ENCODE measurements around the gene FUT3. TPM values are rescaled to one million over a fixed set of nuclear protein-coding genes. Genes with fewer than 3 reads are reported as not detected.

FUT3 gene
- total RNA-seq (2014; rRNA removed; shearing (Covaris generic)) (not detected in 2 replicates), polyA plus RNA-seq (2016; fragmentation: Nextera tagmentation; extraction: Ambion mirVana) (not detected in 2 replicates)

DNA sequence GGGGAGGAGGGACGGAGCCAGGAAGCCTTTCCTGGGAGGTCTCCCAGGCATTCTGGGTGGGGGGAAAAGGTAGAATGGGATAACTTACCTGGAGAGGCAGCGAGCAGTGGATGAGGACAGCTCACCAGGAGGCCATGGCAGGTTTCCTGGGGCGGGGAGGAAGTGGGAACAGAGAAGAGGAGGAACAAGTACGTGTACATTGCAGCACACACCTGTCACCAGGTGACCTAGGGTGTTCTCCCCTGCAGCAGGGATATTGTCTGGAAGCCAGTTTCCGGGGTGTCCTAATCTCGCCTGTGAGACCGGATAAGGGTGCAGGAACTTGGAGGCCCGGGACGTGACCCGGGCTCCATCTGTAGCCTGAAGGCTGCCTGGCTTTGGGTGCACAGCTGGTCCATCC, at the start of gene FUT3:
TSS of gene FUT3 (minus strand) at position 148 of the 400 bp plus-strand sequence.
- H3K9me2 ChIP-seq (ENCODE audit: insufficient read depth) = no peaks in the 10 kb centered on the region
- H3K4me1 ChIP-seq (ENCODE audit: insufficient read depth) = no peaks in the 10 kb centered on the region
- no peak within 1 kb of the TSS for H3K27ac ChIP-seq
- H3K36me3 ChIP-seq (ENCODE audit: low read depth) = no peaks in the 10 kb centered on the region
- TF ChIP-seq EZH2phosphoT487 (IDR thresholded peaks at IDR 0.05; ENCODE audit: insufficient read depth, low read depth) (no peak), EZH2 (IDR thresholded peaks at IDR 0.05; ENCODE audit: insufficient read depth, poor library complexity, severe bottlenecking) (no peak)
- H3K9ac ChIP-seq = no peak within 1 kb of the TSS
- no peaks in the 10 kb centered on the region for H3K9me3 ChIP-seq (ENCODE audit: low read depth)
- H3K4me2 ChIP-seq (ENCODE audit: unreplicated experiment) = no peak within 1 kb of the TSS
- no peak within 1 kb of the TSS for H2AFZ ChIP-seq
- DNase-seq = no peak
- no peak within 1 kb of the TSS for H3K4me3 ChIP-seq
- WGBS, 2 experiments (ENCODE audit: low coverage in 1 of 2, low lambda C conversion rate in 2 of 2, missing lambda C conversion rate in 2 of 2) = 67 to 76% methylated on average over 9 to 10 of the region's 10 CpGs
- no peaks in the 10 kb centered on the region for H3K79me2 ChIP-seq (ENCODE audit: insufficient read depth)
- H3K27me3 ChIP-seq (replicated peaks; ENCODE audit: insufficient read depth) = peaks cover 14% of the 10 kb centered on the region; the same call in 1 of the 2 replicates
- in situ Hi-C loops (cut with MboI) = no loop called here
- H3F3A ChIP-seq (ENCODE audit: insufficient read depth) = no peaks in the 10 kb centered on the region
- H4K20me1 ChIP-seq (ENCODE audit: insufficient read depth) = no peaks in the 10 kb centered on the region

DNA sequence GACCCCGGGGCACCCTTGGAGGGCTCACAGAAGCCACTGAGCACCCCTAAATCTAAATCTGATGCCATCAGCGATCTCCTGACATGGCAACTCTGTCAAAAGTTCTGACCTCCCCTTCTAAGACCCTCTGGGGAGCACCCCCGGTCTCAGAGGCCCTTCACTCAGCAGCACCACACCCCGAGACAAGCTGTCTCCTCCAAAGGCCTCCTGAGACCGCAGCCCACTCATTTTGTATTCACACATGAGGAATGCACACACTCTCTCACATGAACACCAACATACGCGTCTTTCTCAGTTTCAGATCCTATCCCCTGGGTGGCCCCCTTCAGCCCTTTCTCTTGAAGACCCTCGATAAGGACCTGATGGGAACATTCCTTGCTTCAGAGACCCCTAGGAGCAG, 49.7 kb upstream of the FUT3 start:
- H4K20me1 ChIP-seq (ENCODE audit: insufficient read depth) = no peaks in the 10 kb centered on the region
- H3K27me3 ChIP-seq (replicated peaks; ENCODE audit: insufficient read depth) = no peaks in the 10 kb centered on the region
- WGBS, 2 experiments (ENCODE audit: low coverage in 1 of 2, low lambda C conversion rate in 2 of 2, missing lambda C conversion rate in 2 of 2) = 82 to 88% methylated on average over 8 of the region's 8 CpGs
- no peaks in the 10 kb centered on the region for H3K9me2 ChIP-seq (ENCODE audit: insufficient read depth)
- no peak overlapping the region; the same call in 1 of the 2 replicates for H3K27ac ChIP-seq
- peak; percentile 57 for DNase-seq
- no peak overlapping the region for H3K4me2 ChIP-seq (ENCODE audit: unreplicated experiment)
- no peaks in the 10 kb centered on the region for H3F3A ChIP-seq (ENCODE audit: insufficient read depth)
- TF ChIP-seq EZH2phosphoT487 (IDR thresholded peaks at IDR 0.05; ENCODE audit: insufficient read depth, low read depth) = no peak
- no peak for TF ChIP-seq EZH2 (IDR thresholded peaks at IDR 0.05; ENCODE audit: insufficient read depth, poor library complexity, severe bottlenecking)
- H2AFZ ChIP-seq = no peak overlapping the region
- no peak overlapping the region for H3K4me3 ChIP-seq
- in situ Hi-C loops (cut with MboI) = no loop called here
- peaks cover 9% of the 10 kb centered on the region for H3K4me1 ChIP-seq (ENCODE audit: insufficient read depth)
- 0 out of 2 replicates have a peak overlapping the region, but pooled peaks have one; percentile 25 for H3K9ac ChIP-seq
- H3K36me3 ChIP-seq (ENCODE audit: low read depth) = no peaks in the 10 kb centered on the region
- no peaks in the 10 kb centered on the region for H3K9me3 ChIP-seq (ENCODE audit: low read depth)
- H3K79me2 ChIP-seq (ENCODE audit: insufficient read depth) = peaks cover 67% of the 10 kb centered on the region

DNA sequence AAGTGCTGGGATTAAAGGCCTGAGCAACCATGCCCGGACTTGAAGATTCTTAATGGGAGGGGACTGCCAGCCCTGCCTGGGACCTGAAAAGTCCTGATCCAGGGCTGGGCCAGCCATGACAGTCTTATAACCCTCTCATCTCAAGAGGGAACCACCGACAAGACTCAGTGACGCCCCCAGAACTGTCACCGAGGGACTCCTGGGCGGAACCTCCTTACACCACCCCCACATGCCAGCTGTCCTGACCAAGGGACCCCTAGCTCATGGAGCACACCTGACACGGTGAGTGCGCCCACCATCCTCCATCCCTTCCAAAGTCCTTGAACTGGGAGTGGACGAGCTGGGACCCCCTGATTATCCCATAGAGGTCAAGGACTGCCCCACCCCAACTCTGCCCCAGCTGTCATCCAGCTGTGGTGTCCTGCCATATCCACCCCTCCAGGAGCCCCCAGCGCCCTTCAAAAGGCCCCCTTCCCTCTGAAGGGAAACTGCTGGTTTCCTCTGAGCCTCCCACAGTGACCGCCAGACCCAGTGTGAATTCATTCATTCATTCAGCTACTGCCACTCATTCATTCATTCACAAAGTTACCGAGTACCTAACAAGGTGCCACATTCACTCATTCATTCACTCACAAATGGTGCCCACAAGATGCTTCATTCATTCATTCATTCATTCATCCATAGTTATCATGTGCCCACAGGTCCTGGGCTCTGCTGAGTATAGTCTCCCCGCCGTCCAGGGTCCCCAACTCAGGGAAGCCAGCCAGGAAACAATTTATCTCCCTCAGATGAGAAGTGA, 48.7 kb upstream of the FUT3 start:
- no peaks in the 10 kb centered on the region for H3K36me3 ChIP-seq (ENCODE audit: low read depth)
- no peak overlapping the region for H3K4me2 ChIP-seq (ENCODE audit: unreplicated experiment)
- no peaks in the 10 kb centered on the region for H3F3A ChIP-seq (ENCODE audit: insufficient read depth)
- no peak for TF ChIP-seq EZH2phosphoT487 (IDR thresholded peaks at IDR 0.05; ENCODE audit: insufficient read depth, low read depth)
- no peak for TF ChIP-seq EZH2 (IDR thresholded peaks at IDR 0.05; ENCODE audit: insufficient read depth, poor library complexity, severe bottlenecking)
- H3K9ac ChIP-seq = no peak overlapping the region
- H3K27ac ChIP-seq = no peak overlapping the region
- H3K4me3 ChIP-seq = no peak overlapping the region
- no peak for DNase-seq
- peaks cover 59% of the 10 kb centered on the region for H3K79me2 ChIP-seq (ENCODE audit: insufficient read depth)
- no peaks in the 10 kb centered on the region for H3K9me3 ChIP-seq (ENCODE audit: low read depth)
- H3K9me2 ChIP-seq (ENCODE audit: insufficient read depth) = no peaks in the 10 kb centered on the region
- H2AFZ ChIP-seq = no peak overlapping the region
- H3K4me1 ChIP-seq (ENCODE audit: insufficient read depth) = peaks cover 9% of the 10 kb centered on the region
- no peaks in the 10 kb centered on the region for H3K27me3 ChIP-seq (replicated peaks; ENCODE audit: insufficient read depth)
- in situ Hi-C loops (cut with MboI) = no loop called here
- no peaks in the 10 kb centered on the region for H4K20me1 ChIP-seq (ENCODE audit: insufficient read depth)
- 82 to 84% methylated on average over 13 of the region's 13 CpGs for WGBS, 2 experiments (ENCODE audit: low coverage in 1 of 2, low lambda C conversion rate in 2 of 2, missing lambda C conversion rate in 2 of 2)

DNA sequence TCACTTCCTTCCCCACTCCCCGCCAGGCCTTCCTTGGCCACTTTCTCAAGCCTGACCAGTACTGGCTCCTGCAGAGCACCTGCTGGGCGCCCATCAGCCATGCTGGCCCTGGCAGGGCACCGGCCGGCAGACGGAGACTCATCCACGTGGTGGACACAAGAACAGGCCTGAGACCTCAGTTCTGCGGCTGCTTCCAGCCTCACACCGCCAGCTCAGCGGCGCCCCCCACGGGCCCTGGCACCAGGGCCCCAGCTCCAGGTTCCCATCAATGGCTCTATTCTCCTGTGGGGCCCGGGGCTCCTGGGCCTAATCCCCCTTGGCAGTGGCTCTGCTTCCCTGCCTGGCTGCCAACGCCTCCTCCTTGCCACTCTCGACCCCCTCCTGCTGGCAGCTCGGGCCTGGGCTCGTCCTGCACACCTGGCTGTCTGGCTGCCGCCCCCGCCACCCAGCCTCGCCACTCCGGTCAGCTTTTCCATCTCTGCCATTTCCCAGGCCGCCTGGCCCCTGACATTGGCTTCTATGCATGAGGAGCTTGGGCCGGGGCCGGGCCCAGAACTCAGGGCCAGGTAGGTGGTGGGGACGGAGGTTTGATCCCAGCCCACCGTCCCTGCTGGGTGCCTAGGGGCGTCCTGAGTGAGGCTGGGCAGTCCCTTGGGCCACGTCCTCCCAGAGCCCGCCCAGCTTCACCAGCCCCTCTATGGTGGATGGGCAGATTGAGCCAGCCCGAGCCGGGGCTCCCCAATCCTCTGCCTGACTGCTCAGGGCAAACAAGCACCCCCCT, 46.1 kb upstream of the FUT3 start:
- no peak for DNase-seq
- in situ Hi-C loops (cut with MboI) = no loop called here
- 91 to 94% methylated on average over 29 to 30 of the region's 30 CpGs for WGBS, 2 experiments (ENCODE audit: low coverage in 1 of 2, low lambda C conversion rate in 2 of 2, missing lambda C conversion rate in 2 of 2)
- no peaks in the 10 kb centered on the region for H3K27me3 ChIP-seq (replicated peaks; ENCODE audit: insufficient read depth)
- no peaks in the 10 kb centered on the region for H3K9me2 ChIP-seq (ENCODE audit: insufficient read depth)
- no peaks in the 10 kb centered on the region for H3F3A ChIP-seq (ENCODE audit: insufficient read depth)
- H2AFZ ChIP-seq = no peak overlapping the region
- no peaks in the 10 kb centered on the region for H3K36me3 ChIP-seq (ENCODE audit: low read depth)
- no peak overlapping the region for H3K27ac ChIP-seq
- TF ChIP-seq EZH2 (IDR thresholded peaks at IDR 0.05; ENCODE audit: insufficient read depth, poor library complexity, severe bottlenecking) = no peak
- TF ChIP-seq EZH2phosphoT487 (IDR thresholded peaks at IDR 0.05; ENCODE audit: insufficient read depth, low read depth) = no peak
- peaks cover 6% of the 10 kb centered on the region for H3K4me1 ChIP-seq (ENCODE audit: insufficient read depth)
- no peaks in the 10 kb centered on the region for H3K9me3 ChIP-seq (ENCODE audit: low read depth)
- no peak overlapping the region for H3K4me2 ChIP-seq (ENCODE audit: unreplicated experiment)
- H3K79me2 ChIP-seq (ENCODE audit: insufficient read depth) = peaks cover 47% of the 10 kb centered on the region
- H3K4me3 ChIP-seq = no peak overlapping the region
- H3K9ac ChIP-seq = no peak overlapping the region
- no peaks in the 10 kb centered on the region for H4K20me1 ChIP-seq (ENCODE audit: insufficient read depth)

All from GM23248 (cell line).